Muscle layer of colon (tissue), 2 donors: Measurements from ENCODE around the gene MERTK.

Experiments used
- H3K27ac ChIP-seq: one replicate; pipeline ENCODE4 v1.7.0; 2013; ENCODE audit warnings: low read depth, mild to moderate bottlenecking, low read length, moderate library complexity
- H3K27me3 ChIP-seq, 2 donors: one replicate each; pipeline ENCODE4 v1.7.0; 2013; ENCODE audit warnings: low read length in 2 of 2, mild to moderate bottlenecking in 2 of 2; ENCODE audit not compliant: insufficient read depth in 2 of 2, control insufficient read depth in 1 of 2
- H3K36me3 ChIP-seq: one replicate; pipeline ENCODE4 v1.7.0; 2013; ENCODE audit warnings: mild to moderate bottlenecking, low read length; ENCODE audit not compliant: insufficient read depth
- H3K4me1 ChIP-seq: one replicate; pipeline ENCODE4 v1.7.0; 2013; ENCODE audit warnings: mild to moderate bottlenecking, low read length; ENCODE audit not compliant: insufficient read depth
- H3K4me3 ChIP-seq, 2 donors: one replicate each; pipeline ENCODE4 v1.7.0; 2013; ENCODE audit warnings: low read length in 2 of 2, low read depth in 1 of 2, mild to moderate bottlenecking in 1 of 2, moderate library complexity in 1 of 2
- H3K9ac ChIP-seq: one replicate; pipeline ENCODE4 v1.7.0; 2013; ENCODE audit warnings: low read length
- H3K9me3 ChIP-seq: one replicate; pipeline ENCODE4 v1.7.0; 2013; ENCODE audit warnings: mild to moderate bottlenecking, low read length
- donor health status: abdominal sarcoma.
- donor health status: Adenocarcinoma of cecum.

Gene MERTK

DNA sequence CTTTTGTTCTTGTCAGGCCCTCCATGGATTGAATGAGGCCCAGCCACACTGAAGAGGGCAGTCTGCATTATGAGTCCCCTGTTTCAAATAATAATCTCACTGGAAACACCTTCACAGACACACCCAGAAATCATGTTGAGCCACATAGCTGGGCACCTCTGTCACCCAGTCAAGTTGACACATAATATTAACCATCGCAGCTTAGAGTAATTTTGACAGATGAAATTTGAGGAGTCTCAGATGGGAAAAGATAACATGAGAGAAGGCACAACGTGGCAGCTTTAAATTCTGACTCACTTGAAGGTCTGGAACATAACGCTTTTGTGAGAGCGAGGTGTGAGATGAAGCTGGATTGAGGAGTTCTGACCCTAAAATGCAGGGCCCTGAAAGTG lies 85.8 kb downstream of the MERTK start:
- peaks cover 33% of the 10 kb centered on the region for H3K36me3 ChIP-seq
- H3K9me3 ChIP-seq, result no peaks in the 10 kb centered on the region
- no peaks in the 10 kb centered on the region for H3K27me3 ChIP-seq
- H3K4me1 ChIP-seq, result no peaks in the 10 kb centered on the region
- no peak overlapping the region for H3K9ac ChIP-seq
- no peak overlapping the region for H3K27ac ChIP-seq
- H3K4me3 ChIP-seq, result no peak overlapping the region

DNA sequence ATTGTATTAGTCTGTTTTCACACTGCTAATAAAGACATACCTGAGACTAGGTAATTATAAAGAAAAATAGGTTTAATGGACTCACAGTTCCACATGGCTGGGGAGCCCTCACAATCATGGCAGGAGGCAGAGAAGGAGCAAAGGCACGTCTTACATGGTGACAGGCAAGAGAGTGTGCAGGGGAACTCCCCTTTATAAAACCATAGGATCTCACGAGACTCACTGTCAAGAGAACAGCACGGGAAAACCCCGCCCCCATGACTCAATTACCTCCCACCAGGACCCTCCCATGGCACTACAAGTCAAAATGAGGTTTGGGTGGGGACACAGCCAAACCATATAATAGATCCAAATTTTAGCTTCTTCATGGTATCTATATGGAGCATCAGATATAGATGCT lies 87.1 kb downstream of the MERTK start:
- H3K4me1 ChIP-seq, result no peaks in the 10 kb centered on the region
- no peaks in the 10 kb centered on the region for H3K27me3 ChIP-seq
- no peak overlapping the region for H3K9ac ChIP-seq
- H3K4me3 ChIP-seq, result no peak overlapping the region
- no peaks in the 10 kb centered on the region for H3K9me3 ChIP-seq
- no peak overlapping the region for H3K27ac ChIP-seq
- H3K36me3 ChIP-seq, result peaks cover 33% of the 10 kb centered on the region

DNA sequence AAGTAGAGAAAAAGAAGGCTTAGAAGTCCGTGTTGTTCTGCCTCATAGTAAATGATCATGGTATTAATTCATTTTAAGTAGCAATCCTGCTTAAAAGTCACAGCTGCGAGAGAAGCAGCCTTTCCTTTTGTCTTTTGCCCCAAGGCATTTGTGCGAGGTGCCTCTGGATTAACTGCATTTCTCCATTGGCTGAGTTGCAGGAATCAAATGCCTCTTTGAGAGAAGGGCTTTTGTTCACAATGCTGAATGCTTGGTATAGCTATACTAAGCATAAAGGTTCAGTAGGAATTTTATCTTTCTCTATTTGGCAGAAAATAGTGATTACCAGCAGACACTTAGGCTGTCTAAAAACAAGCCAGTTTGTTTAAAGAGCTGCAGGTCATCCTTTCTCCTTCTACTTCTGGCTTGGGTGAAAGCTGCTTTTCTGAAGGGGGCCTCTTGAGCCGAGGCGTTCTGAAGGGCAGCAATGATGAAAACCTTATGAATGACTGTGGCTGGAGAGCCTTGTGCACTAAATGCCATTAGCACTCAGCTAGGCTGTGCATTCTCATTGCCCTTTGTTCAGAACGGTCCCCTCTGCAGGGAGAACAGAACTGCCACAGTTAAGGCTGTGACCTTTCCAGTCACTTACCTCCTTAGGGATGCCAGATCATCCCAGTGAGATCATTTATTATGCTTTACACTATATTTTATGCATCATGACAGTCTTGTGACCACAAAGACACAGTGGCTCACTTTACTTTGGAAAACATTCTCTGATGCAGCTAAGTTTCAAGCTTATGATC lies 87.9 kb downstream of the MERTK start:
- Histone ChIP-seq H3K27me3 (no peaks in the 10 kb centered on the region), H3K9me3 (no peaks in the 10 kb centered on the region), H3K27ac (no peak overlapping the region), H3K4me3 (no peak overlapping the region), H3K4me1 (no peaks in the 10 kb centered on the region), H3K36me3 (peaks cover 33% of the 10 kb centered on the region), H3K9ac (no peak overlapping the region)

DNA sequence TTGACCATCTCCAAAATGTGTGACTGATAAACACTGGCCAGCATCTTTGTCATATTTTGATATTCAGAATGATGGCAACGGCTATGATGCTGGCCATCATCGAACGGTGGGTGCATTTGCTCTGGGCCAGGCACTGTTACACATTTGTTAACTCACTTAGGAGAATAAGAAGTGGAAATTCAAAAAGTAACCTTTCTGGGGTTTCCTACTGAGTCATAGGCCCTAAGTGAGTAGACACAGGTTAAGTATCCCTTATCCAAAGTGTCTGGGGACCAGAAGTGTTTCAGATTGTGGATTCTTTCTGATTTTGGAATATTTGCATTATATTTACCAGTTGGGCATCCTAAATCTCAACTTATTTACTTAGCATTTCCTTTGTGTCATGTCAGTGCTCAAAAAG lies 92.0 kb downstream of the MERTK start:
- Histone ChIP-seq H3K9ac (no peak overlapping the region), H3K27me3 (no peaks in the 10 kb centered on the region), H3K4me3 (no peak overlapping the region), H3K9me3 (no peaks in the 10 kb centered on the region), H3K27ac (no peak overlapping the region), H3K4me1 (no peaks in the 10 kb centered on the region), H3K36me3 (peaks cover 1% of the 10 kb centered on the region)

DNA sequence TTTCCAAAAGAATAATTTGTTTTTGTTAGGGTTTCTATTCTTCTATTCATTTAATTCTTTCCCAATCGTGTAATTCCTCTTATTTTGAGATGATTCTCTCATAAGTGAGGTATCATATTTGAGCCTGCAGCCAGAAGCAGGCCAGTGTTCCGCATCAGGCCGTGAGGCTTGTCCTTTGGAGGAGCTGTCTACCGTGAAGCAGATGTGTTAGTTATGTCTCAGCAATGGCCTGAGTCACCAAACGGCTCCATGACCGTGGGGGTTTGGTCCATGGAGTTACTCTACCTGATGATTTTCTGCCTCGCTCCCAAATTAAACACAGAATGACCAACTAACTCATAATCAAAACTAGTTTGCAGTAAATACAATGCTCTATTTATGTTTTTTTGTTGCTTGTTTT lies 92.4 kb downstream of the MERTK start:
- Histone ChIP-seq H3K4me3 (no peak overlapping the region), H3K4me1 (no peaks in the 10 kb centered on the region), H3K36me3 (no peaks in the 10 kb centered on the region)

DNA sequence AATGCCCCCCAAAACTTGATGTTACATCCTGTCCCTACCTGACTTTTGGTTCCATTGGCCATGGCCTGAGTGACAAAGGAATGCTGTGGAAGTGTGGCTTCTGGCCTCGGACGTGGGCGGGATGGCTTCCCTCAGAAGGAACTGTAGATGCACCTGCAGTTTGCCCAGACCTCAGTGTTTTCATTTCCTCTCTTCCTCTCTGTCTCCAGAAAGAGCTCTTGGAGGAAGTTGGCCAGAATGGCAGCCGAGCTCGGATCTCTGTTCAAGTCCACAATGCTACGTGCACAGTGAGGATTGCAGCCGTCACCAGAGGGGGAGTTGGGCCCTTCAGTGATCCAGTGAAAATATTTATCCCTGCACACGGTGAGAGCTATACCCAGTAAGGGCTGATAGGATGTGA lies 95.6 kb downstream of the MERTK start:
- Histone ChIP-seq H3K27ac (no peak overlapping the region), H3K9me3 (no peaks in the 10 kb centered on the region), H3K36me3 (peaks cover 5% of the 10 kb centered on the region)

More for the DNA sequence above, 92.4 kb downstream of the MERTK start:
- Histone ChIP-seq H3K27me3 (no peaks in the 10 kb centered on the region), H3K27ac (no peak overlapping the region), H3K9me3 (no peaks in the 10 kb centered on the region), H3K9ac (no peak overlapping the region)

DNA sequence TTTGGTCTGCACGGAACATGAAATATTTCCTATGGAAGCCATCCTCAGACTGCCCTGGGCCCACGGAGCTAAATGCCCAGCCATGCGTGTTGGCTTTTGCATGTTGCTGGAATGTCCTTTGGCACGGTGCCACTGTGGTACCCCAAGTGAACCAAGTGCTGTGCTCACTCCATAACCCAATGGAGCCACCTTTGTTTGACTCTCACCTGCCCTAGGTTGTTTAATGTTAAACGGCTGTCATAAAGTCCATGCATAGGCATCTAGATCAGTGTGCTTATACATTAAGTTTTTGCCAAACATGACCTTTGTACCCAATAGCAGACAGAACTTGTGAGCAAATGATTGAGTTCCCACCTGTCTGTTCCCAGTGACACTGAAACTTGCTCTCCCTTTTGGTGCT lies 96.7 kb downstream of the MERTK start:
- H3K27me3 ChIP-seq, result no peaks in the 10 kb centered on the region
- no peak overlapping the region for H3K4me3 ChIP-seq
- no peak overlapping the region for H3K27ac ChIP-seq
- no peaks in the 10 kb centered on the region for H3K9me3 ChIP-seq
- H3K36me3 ChIP-seq, result peaks cover 5% of the 10 kb centered on the region
- no peak overlapping the region for H3K9ac ChIP-seq
- H3K4me1 ChIP-seq, result no peaks in the 10 kb centered on the region

More for the DNA sequence above, 95.6 kb downstream of the MERTK start:
- Histone ChIP-seq H3K9ac (no peak overlapping the region), H3K4me1 (no peaks in the 10 kb centered on the region), H3K27me3 (no peaks in the 10 kb centered on the region), H3K4me3 (no peak overlapping the region)

DNA sequence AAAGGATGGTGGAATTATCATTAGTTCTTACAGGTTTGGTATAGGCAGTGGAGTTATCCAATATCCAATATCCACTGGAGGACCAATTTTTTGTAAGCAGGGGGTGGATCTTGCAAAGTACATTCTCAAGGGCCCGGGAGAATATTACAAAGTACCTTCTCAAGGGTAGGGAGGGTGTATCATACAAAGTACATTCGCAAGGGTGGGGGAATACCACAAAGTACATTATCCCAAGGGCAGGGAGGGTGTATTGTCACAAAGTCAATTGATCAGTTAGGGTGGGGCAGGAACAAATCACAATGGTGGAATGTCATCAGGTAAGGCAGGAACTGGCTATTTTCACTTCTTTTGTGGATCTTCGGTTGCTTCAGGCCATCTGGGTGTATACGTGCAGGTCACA lies 101.4 kb downstream of the MERTK start:
- Histone ChIP-seq H3K9ac (no peak overlapping the region), H3K36me3 (peaks cover 9% of the 10 kb centered on the region), H3K27me3 (no peaks in the 10 kb centered on the region)

DNA sequence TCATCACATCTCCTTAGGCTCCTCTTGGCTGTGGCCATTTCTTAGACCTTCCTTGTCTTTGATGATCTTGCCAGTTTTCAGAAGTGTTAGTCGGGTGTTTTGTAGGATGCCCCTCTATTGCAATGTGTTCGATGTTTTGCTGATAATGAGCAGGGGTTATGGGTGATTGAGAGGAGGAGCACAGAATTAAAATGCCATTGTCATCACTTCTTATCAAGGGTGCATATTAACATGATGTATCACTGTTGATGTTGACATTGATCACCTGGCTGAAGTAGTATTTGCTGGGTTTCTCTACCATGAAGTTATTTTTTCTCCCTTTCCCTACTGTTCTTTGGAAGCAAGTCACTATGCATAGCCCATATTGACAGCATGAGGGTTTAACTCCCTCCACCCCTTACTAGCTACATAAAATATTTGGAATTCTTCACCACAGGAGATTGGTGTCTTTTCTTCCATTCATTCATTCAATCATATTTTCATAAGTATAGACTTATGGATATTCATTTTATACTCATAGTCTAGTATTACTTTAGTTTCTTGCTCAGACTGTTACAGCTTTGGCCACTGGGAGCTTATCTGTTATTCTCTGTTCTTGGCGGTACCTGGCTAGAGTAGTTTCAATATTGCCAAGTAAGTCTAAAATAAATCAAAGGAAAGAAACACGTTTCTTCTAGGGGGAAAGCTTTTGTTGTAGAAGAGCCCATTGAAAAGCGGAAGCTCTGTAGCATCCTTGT lies 102.2 kb downstream of the MERTK start:
- no peaks in the 10 kb centered on the region for H3K9me3 ChIP-seq
- H3K9ac ChIP-seq, result no peak overlapping the region
- H3K4me3 ChIP-seq, result no peak overlapping the region
- H3K36me3 ChIP-seq, result peaks cover 9% of the 10 kb centered on the region
- H3K27me3 ChIP-seq, result no peaks in the 10 kb centered on the region
- H3K27ac ChIP-seq, result no peak overlapping the region
- no peaks in the 10 kb centered on the region for H3K4me1 ChIP-seq

More for the DNA sequence above, 101.4 kb downstream of the MERTK start:
- H3K9me3 ChIP-seq, result no peaks in the 10 kb centered on the region
- H3K4me3 ChIP-seq, result no peak overlapping the region
- H3K27ac ChIP-seq, result no peak overlapping the region
- H3K4me1 ChIP-seq, result no peaks in the 10 kb centered on the region

DNA sequence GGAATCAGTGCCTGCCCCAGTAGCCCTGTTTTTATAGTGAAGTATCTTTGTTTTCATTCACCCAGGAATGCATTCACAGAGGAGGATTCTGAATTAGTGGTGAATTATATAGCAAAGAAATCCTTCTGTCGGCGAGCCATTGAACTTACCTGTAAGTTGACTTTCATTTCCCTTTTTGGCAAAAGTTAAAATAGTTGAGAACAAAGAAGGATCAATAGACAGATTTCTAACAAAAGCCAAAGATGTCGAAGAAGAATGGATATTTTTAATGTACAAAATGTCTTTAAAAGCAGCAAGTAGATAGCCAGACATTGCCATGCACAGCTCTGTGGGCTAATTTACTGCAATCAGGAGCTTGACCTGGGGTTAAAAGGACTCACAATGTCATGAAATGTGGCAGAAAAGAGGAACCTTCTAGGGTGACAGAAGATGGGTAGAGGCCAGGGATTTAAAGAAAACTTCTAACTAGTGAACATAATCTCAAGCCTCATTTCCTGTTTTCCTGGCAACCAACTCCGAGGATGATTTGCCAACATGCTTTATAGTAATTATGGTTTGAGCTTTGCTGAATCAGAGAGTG lies 102.8 kb downstream of the MERTK start:
- H3K4me1 ChIP-seq, result no peaks in the 10 kb centered on the region
- no peak overlapping the region for H3K9ac ChIP-seq
- H3K27me3 ChIP-seq, result no peaks in the 10 kb centered on the region
- no peaks in the 10 kb centered on the region for H3K9me3 ChIP-seq
- no peak overlapping the region for H3K27ac ChIP-seq
- no peak overlapping the region for H3K4me3 ChIP-seq
- peaks cover 7% of the 10 kb centered on the region for H3K36me3 ChIP-seq

DNA sequence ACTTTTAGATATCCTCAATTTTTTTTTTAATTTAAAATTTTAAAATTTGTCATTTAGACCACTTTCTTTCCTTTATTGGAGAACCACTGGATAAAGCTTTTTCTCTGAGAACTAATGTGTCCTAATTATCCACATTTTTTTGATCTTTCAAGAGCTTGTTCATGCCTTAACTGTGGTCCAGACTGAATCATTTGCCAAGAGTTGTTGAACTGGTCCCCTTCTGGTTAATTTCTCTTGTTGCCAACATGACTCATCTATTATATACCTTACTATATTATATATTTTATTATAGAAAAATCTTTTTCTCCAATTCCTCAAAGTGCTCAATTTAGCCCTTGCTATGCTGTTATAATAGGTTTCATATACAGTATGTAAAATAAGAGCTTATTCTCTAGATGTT lies 103.5 kb downstream of the MERTK start:
- Histone ChIP-seq H3K4me1 (no peaks in the 10 kb centered on the region), H3K27me3 (no peaks in the 10 kb centered on the region), H3K9ac (no peak overlapping the region), H3K9me3 (no peaks in the 10 kb centered on the region), H3K27ac (no peak overlapping the region), H3K4me3 (no peak overlapping the region), H3K36me3 (peaks cover 3% of the 10 kb centered on the region)
